Testis (tissue), 2 donors: ENCODE measurements around the gene ZNF462.

Experiments used
- POLR2A ChIP-seq: fragments of 450-650 bp; IDR thresholded peaks from one replicate; pipeline ENCODE4 v1.6.1; 2017; ENCODE audit warnings: antibody characterized with exemption, mild to moderate bottlenecking, moderate library complexity
- TF ChIP-seq, protein P1 (sequence below), 3 experiments: fragments of 450-650 bp in 2 of 3; fragments of 200-600 bp in 1 of 3; sonication (generic) in 1 of 3; IDR thresholded peaks; one replicate each; pipeline ENCODE4 v1.5.1; 2016 to 2019; ENCODE audit warnings: antibody characterized with exemption in 3 of 3, mild to moderate bottlenecking in 2 of 3, moderate library complexity in 1 of 3

DNA sequence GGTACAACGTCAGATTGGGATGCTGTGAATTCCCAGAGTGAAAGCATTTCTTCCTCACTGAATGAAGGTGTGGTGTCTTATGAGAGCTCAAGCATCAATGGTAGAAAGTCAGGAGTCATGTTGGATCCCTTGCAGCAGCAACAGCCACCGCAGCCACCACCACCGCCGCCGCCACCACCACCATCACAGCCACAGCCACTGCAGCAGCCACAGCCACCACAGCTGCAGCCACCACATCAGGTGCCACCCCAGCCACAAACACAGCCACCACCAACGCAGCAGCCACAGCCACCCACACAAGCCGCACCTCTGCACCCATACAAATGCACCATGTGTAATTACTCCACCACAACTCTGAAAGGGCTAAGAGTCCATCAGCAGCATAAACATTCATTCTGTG, 62.4 kb downstream of the ZNF462 start:
- TF ChIP-seq, protein P1, sequence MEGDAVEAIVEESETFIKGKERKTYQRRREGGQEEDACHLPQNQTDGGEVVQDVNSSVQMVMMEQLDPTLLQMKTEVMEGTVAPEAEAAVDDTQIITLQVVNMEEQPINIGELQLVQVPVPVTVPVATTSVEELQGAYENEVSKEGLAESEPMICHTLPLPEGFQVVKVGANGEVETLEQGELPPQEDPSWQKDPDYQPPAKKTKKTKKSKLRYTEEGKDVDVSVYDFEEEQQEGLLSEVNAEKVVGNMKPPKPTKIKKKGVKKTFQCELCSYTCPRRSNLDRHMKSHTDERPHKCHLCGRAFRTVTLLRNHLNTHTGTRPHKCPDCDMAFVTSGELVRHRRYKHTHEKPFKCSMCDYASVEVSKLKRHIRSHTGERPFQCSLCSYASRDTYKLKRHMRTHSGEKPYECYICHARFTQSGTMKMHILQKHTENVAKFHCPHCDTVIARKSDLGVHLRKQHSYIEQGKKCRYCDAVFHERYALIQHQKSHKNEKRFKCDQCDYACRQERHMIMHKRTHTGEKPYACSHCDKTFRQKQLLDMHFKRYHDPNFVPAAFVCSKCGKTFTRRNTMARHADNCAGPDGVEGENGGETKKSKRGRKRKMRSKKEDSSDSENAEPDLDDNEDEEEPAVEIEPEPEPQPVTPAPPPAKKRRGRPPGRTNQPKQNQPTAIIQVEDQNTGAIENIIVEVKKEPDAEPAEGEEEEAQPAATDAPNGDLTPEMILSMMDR (IDR thresholded peaks at IDR 0.05): no peak
- no peak for TF ChIP-seq POLR2A
